ENCODE data around the gene PSME2. TPM values are rescaled to one million over a fixed set of nuclear protein-coding genes. Genes with fewer than 3 reads are reported as not detected.

PSME2 gene
- total and polyA plus RNA-seq, 2 of the 13 experiments (the other 11 are each of a cell fraction or from before 2014, with no cell fraction given) = 332 to 716 TPM

- FAIRE-seq = no peak
- H3K9me3 ChIP-seq (ENCODE audit: low read length) = no peaks in the 10 kb centered on the region
- H4K20me1 ChIP-seq (ENCODE audit: insufficient read depth, low read length) = no peaks in the 10 kb centered on the region
- H3K4me3 ChIP-seq (replicated peaks in 1 of 3; ENCODE audit: insufficient read depth in 1 of 3, low read depth in 2 of 3, low read length in 3 of 3) = no peak overlapping the region
- ChIA-PET POLR2A (interaction anchor here (2.4 to 22.7 kb wide), 5 partner anchors 6 to 34 kb away, joined by 14 to 977 read pairs (median 33); partner anchors contain the start of genes DCAF11, EMC9, FITM1 and IRF9), CTCF (ENCODE audit: low intra/inter-chr PET ratio, low total read pairs) (no interaction called here)
- BruUV-seq (replicated peaks) = no TSS peak
- H3K9ac ChIP-seq (ENCODE audit: insufficient read depth, low read depth, low read length) = no peak overlapping the region
- H3K4me1 ChIP-seq (ENCODE audit: insufficient read depth, low read length) = peaks cover 37% of the 10 kb centered on the region
- H3K4me2 ChIP-seq (ENCODE audit: low read depth, low read length) = no peak overlapping the region
- H3K27ac ChIP-seq (ENCODE audit: extremely low read length, insufficient read depth, low read length) = no peak overlapping the region
- intact Hi-C loops (cut with micrococcal nuclease; ENCODE audit: unreplicated experiment) = no loop called here
- H3K27me3 ChIP-seq (ENCODE audit: control insufficient read depth in 1 of 2, insufficient read depth in 2 of 2, low read length in 2 of 2) = no peaks in the 10 kb centered on the region
- no peak overlapping the region for H2AFZ ChIP-seq (ENCODE audit: low read length)
- peaks cover 15 to 16% of the 10 kb centered on the region in 2 experiments for H3K36me3 ChIP-seq (replicated peaks in 1 of 2; ENCODE audit: control insufficient read depth in 1 of 2, insufficient read depth in 2 of 2, low read length in 2 of 2)
- in situ Hi-C loops (cut with HindIII; ENCODE audit: extremely low pct_ligation_motif_present, low pct_unique_long_range_greater_than_20kb) = loop anchor here (25.0 kb wide), 1 partner anchor 815 kb away; the partner anchor contains the start of genes BCL2L2, PABPN1 and PPP1R3E
- no peaks in the 10 kb centered on the region for H3K79me2 ChIP-seq (ENCODE audit: insufficient read depth, low read length)
- 95% methylated on average over 2 of the region's 2 CpGs for WGBS (ENCODE audit: low lambda C conversion rate)
- DNase-seq (ENCODE audit: low spot score) = no peak
- no peak for ATAC-seq
- TF ChIP-seq PHF5A (CRISPR knock-in tag; IDR thresholded peaks at IDR 0.05; ENCODE audit: low read depth, unreplicated experiment) (no peak), MEF2D (CRISPR knock-in tag; IDR thresholded peaks at IDR 0.05) (0 out of 2 replicates have a peak, but pooled peaks have one; percentile 26), MTF2 (CRISPR knock-in tag; IDR thresholded peaks at IDR 0.05; ENCODE audit: borderline replicate concordance) (no peak), SYNCRIP (IDR thresholded peaks at IDR 0.05; ENCODE audit: insufficient read depth, low read depth, low read length) (no peak), ZNF549 (CRISPR knock-in tag; IDR thresholded peaks at IDR 0.05) (no peak), ZNF770 (CRISPR knock-in tag; IDR thresholded peaks at IDR 0.05) (peak; percentile 32; the same call in 1 of the 2 replicates), TAF1 (CRISPR knock-in tag; IDR thresholded peaks at IDR 0.05) (no peak), ZNF256 (CRISPR knock-in tag; conservative IDR thresholded peaks at IDR 0.05) (no peak), ZSCAN31 (CRISPR knock-in tag; IDR thresholded peaks at IDR 0.05; ENCODE audit: low read depth) (no peak), ZNF329 (CRISPR knock-in tag; IDR thresholded peaks at IDR 0.05; ENCODE audit: low read depth) (no peak), THAP11 (CRISPR knock-in tag; IDR thresholded peaks at IDR 0.05) (no peak), TOPORS (CRISPR knock-in tag; IDR thresholded peaks at IDR 0.05) (0 out of 2 replicates have a peak, but pooled peaks have one; percentile 9), DMAP1 (CRISPR knock-in tag; IDR thresholded peaks at IDR 0.05) (no peak)
- TF ChIP-seq, protein P1, sequence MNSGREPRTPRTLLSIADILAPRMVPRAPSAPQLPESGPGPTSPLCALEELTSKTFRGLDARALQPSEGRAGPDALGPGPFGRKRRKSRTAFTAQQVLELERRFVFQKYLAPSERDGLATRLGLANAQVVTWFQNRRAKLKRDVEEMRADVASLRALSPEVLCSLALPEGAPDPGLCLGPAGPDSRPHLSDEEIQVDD (CRISPR knock-in tag; IDR thresholded peaks at IDR 0.05; ENCODE audit: borderline replicate concordance) = peak; percentile 9; the same call in 1 of the 2 replicates
- TF ChIP-seq, protein P2, sequence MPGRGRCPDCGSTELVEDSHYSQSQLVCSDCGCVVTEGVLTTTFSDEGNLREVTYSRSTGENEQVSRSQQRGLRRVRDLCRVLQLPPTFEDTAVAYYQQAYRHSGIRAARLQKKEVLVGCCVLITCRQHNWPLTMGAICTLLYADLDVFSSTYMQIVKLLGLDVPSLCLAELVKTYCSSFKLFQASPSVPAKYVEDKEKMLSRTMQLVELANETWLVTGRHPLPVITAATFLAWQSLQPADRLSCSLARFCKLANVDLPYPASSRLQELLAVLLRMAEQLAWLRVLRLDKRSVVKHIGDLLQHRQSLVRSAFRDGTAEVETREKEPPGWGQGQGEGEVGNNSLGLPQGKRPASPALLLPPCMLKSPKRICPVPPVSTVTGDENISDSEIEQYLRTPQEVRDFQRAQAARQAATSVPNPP (CRISPR knock-in tag; IDR thresholded peaks at IDR 0.05) = 0 out of 2 replicates have a peak, but pooled peaks have one; percentile 21
- TF ChIP-seq, protein P3, sequence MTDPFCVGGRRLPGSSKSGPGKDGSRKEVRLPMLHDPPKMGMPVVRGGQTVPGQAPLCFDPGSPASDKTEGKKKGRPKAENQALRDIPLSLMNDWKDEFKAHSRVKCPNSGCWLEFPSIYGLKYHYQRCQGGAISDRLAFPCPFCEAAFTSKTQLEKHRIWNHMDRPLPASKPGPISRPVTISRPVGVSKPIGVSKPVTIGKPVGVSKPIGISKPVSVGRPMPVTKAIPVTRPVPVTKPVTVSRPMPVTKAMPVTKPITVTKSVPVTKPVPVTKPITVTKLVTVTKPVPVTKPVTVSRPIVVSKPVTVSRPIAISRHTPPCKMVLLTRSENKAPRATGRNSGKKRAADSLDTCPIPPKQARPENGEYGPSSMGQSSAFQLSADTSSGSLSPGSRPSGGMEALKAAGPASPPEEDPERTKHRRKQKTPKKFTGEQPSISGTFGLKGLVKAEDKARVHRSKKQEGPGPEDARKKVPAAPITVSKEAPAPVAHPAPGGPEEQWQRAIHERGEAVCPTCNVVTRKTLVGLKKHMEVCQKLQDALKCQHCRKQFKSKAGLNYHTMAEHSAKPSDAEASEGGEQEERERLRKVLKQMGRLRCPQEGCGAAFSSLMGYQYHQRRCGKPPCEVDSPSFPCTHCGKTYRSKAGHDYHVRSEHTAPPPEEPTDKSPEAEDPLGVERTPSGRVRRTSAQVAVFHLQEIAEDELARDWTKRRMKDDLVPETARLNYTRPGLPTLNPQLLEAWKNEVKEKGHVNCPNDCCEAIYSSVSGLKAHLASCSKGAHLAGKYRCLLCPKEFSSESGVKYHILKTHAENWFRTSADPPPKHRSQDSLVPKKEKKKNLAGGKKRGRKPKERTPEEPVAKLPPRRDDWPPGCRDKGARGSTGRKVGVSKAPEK (CRISPR knock-in tag; IDR thresholded peaks at IDR 0.05; ENCODE audit: borderline replicate concordance) = peak; percentile 68; the same call in 1 of the 2 replicates
Observed at GRCh38 chr14:24127673-24128072, 18.7 kb downstream of the PSME2 start.
